H9 (cell line): Measurements from ENCODE around the gene TIMM10B. TPM values are rescaled to one million over a fixed set of nuclear protein-coding genes. Genes with fewer than 3 reads are reported as not detected.

Source experiments
- DNase-seq: peaks from one replicate; pipeline ENCODE4 v3.0.0-alpha.2; 2017
- H2AFZ ChIP-seq: one replicate; pipeline ENCODE4 v1.6.1; 2013; ENCODE audit warnings: mild to moderate bottlenecking, low read length, control low read depth, moderate library complexity
- H2AK5ac ChIP-seq: 2 replicates; pipeline ENCODE4 v1.6.1; 2013; ENCODE audit warnings: low read length, control low read depth, mixed read lengths; ENCODE audit not compliant: insufficient read length
- H2BK120ac ChIP-seq: one replicate; pipeline ENCODE4 v1.6.1; 2013; ENCODE audit warnings: low read depth, mild to moderate bottlenecking, low read length, control low read depth, inconsistent platforms; ENCODE audit not compliant: poor library complexity, severe bottlenecking
- H2BK12ac ChIP-seq: 2 replicates; pipeline ENCODE4 v1.6.1; 2013; ENCODE audit warnings: low read length, control low read depth, mixed read lengths, low read depth; ENCODE audit not compliant: insufficient read length
- H2BK15ac ChIP-seq: 2 replicates; pipeline ENCODE4 v1.6.1; 2013; ENCODE audit warnings: low read depth, low read length, control low read depth
- H2BK20ac ChIP-seq: one replicate; pipeline ENCODE4 v1.6.1; 2013; ENCODE audit warnings: low read depth, mild to moderate bottlenecking, low read length, control low read depth, inconsistent platforms; ENCODE audit not compliant: poor library complexity, severe bottlenecking
- H2BK5ac ChIP-seq: 2 replicates; pipeline ENCODE4 v1.6.1; 2013; ENCODE audit warnings: low read length, control low read depth, mixed read lengths; ENCODE audit not compliant: insufficient read length
- H3K14ac ChIP-seq: 2 replicates; pipeline ENCODE4 v1.6.1; 2013; ENCODE audit warnings: low read length, control low read depth; ENCODE audit not compliant: insufficient read depth
- H3K18ac ChIP-seq: 2 replicates; pipeline ENCODE4 v1.6.1; 2013; ENCODE audit warnings: low read depth, mild to moderate bottlenecking, mixed read lengths, low read length, control low read depth; ENCODE audit not compliant: insufficient read length
- H3K23ac ChIP-seq: 2 replicates; pipeline ENCODE4 v1.6.1; 2013; ENCODE audit warnings: low read length, control low read depth, mixed read lengths, low read depth; ENCODE audit not compliant: insufficient read length
- H3K23me2 ChIP-seq: 2 replicates; pipeline ENCODE4 v1.6.1; 2013; ENCODE audit warnings: low read depth, mild to moderate bottlenecking, mixed read lengths, low read length, control low read depth; ENCODE audit not compliant: insufficient read length, poor library complexity, severe bottlenecking
- H3K27ac ChIP-seq: 2 replicates; pipeline ENCODE4 v1.5.1; 2013; ENCODE audit warnings: low read length, control low read depth, mixed read lengths, low read depth; ENCODE audit not compliant: insufficient read length
- H3K27me3 ChIP-seq: 2 replicates; pipeline ENCODE4 v1.6.1; 2013; ENCODE audit warnings: low read length, control low read depth, inconsistent platforms; ENCODE audit not compliant: insufficient read depth
- H3K4ac ChIP-seq: 2 replicates; pipeline ENCODE4 v1.6.1; 2013; ENCODE audit warnings: low read depth, mild to moderate bottlenecking, control low read depth, inconsistent platforms, low read length, moderate library complexity
- H3K4me1 ChIP-seq: 2 replicates; pipeline ENCODE4 v1.6.1; 2013; ENCODE audit warnings: low read length, control low read depth, inconsistent platforms; ENCODE audit not compliant: insufficient read depth
- H3K4me2 ChIP-seq: 2 replicates; pipeline ENCODE4 v1.6.1; 2013; ENCODE audit warnings: low read length, control low read depth, mixed read lengths; ENCODE audit not compliant: insufficient read length, insufficient read depth
- H3K56ac ChIP-seq: 2 replicates; pipeline ENCODE4 v1.6.1; 2013; ENCODE audit warnings: low read depth, mild to moderate bottlenecking, mixed read lengths, low read length, control low read depth; ENCODE audit not compliant: insufficient read length
- H3K79me1 ChIP-seq: 2 replicates; pipeline ENCODE4 v1.6.1; 2013; ENCODE audit warnings: low read depth, mild to moderate bottlenecking, moderate library complexity, low read length, control low read depth, inconsistent platforms; ENCODE audit not compliant: insufficient read depth, poor library complexity, severe bottlenecking
- H3K79me2 ChIP-seq: 2 replicates; pipeline ENCODE4 v1.6.1; 2013; ENCODE audit warnings: low read length, control low read depth, inconsistent platforms; ENCODE audit not compliant: insufficient read depth
- H3K9ac ChIP-seq: 2 replicates; pipeline ENCODE4 v1.6.1; 2013; ENCODE audit warnings: low read length, control low read depth, mixed read lengths; ENCODE audit not compliant: insufficient read length; ENCODE audit errors: extremely low read depth
- H3K9me3 ChIP-seq: one replicate; pipeline ENCODE4 v1.6.1; 2013; ENCODE audit warnings: low read depth, low read length, inconsistent platforms; ENCODE audit not compliant: control insufficient read depth
- H3T11ph ChIP-seq: one replicate; pipeline ENCODE4 v1.6.1; 2013; ENCODE audit warnings: mild to moderate bottlenecking, low read length, control low read depth, inconsistent platforms
- H4K20me1 ChIP-seq: one replicate; pipeline ENCODE4 v1.6.1; 2013; ENCODE audit not compliant: control insufficient read depth, insufficient read length, insufficient read depth
- H4K5ac ChIP-seq: 2 replicates; pipeline ENCODE4 v1.6.1; 2013; ENCODE audit warnings: low read depth, mild to moderate bottlenecking, mixed read lengths, low read length, control low read depth; ENCODE audit not compliant: insufficient read length
- H4K8ac ChIP-seq: replicated peaks from 2 replicates; pipeline ENCODE4 v1.6.1; 2013; ENCODE audit warnings: low read length, control low read depth, mixed read lengths, low read depth; ENCODE audit not compliant: insufficient read length
- H4K91ac ChIP-seq: 2 replicates; pipeline ENCODE4 v1.6.1; 2013; ENCODE audit warnings: low read depth, mild to moderate bottlenecking, moderate library complexity, mixed read lengths, low read length, control low read depth; ENCODE audit not compliant: insufficient read length
- H3K27ac Mint-ChIP-seq, 3 experiments: 2 replicates in 2 of 3; 3 replicates in 1 of 3; pipeline ENCODE4 v1.8.0; 2020 to 2021; ENCODE audit warnings: mixed read lengths in 3 of 3, mild to moderate bottlenecking in 1 of 3, moderate library complexity in 1 of 3
- H3K27me3 Mint-ChIP-seq: 2 replicates; pipeline ENCODE4 v1.8.0; 2021; ENCODE audit warnings: low read depth, mild to moderate bottlenecking, moderate library complexity, mixed read lengths
- H3K36me3 Mint-ChIP-seq, 3 experiments: 2 replicates in 2 of 3; 3 replicates in 1 of 3; pipeline ENCODE4 v1.8.0; 2020 to 2021; ENCODE audit warnings: low read depth in 3 of 3, mixed read lengths in 3 of 3; ENCODE audit not compliant: insufficient read depth in 1 of 3
- H3K4me1 Mint-ChIP-seq, 2 experiments: 2 replicates each; pipeline ENCODE4 v1.8.0; 2020; ENCODE audit warnings: mixed read lengths in 2 of 2
- H3K4me3 Mint-ChIP-seq, 2 experiments: 2 replicates in 1 of 2; 3 replicates in 1 of 2; pipeline ENCODE4 v1.8.0; 2020 to 2021; ENCODE audit warnings: mild to moderate bottlenecking in 2 of 2, mixed read lengths in 2 of 2, moderate library complexity in 1 of 2
- H3K9me3 Mint-ChIP-seq, 2 experiments: 2 replicates in 1 of 2; 3 replicates in 1 of 2; pipeline ENCODE4 v1.8.0; 2020; ENCODE audit warnings: mild to moderate bottlenecking in 2 of 2, mixed read lengths in 2 of 2, moderate library complexity in 1 of 2
- CTCF ChIP-seq: fragments of 200-600 bp; sonication (generic); conservative IDR thresholded peaks from 3 replicates; pipeline ENCODE4 v1.8.0; 2021; ENCODE audit warnings: antibody characterized with exemption, mild to moderate bottlenecking
- WGBS: extraction: QIAGEN DNeasy Blood & Tissue Kit; methylation state at CpG from one replicate; pipeline ENCODE4 v1.1.7; 2013; ENCODE audit warnings: missing lambda C conversion rate, low lambda C conversion rate, mixed read lengths; ENCODE audit not compliant: insufficient read length; ENCODE audit errors: extremely low coverage; 5-methylcytosine and 5-hydroxymethylcytosine counted together
- total RNA-seq: library from RNA; stranded (reverse); gene quantifications from 2 replicates; pipeline ENCODE4 v1.2.1, GENCODE V29; 2021

The TIMM10B gene
- total RNA-seq, 1 experiment from 2014 or later, result 49.9 TPM

GRCh38 chr11:6433998-6434660 is 47.2 kb upstream of the TIMM10B start:
- Mint-ChIP-seq H3K36me3 (no peaks in the 10 kb centered on the region), H3K27me3 (peaks cover 2% of the 10 kb centered on the region; the same call in 1 of the 2 replicates), H3K4me3 (no peak overlapping the region), H3K27ac (no peak overlapping the region), H3K4me1 (no peaks in the 10 kb centered on the region), H3K9me3 (no peaks in the 10 kb centered on the region)
- no peak overlapping the region for H2BK20ac ChIP-seq
- H3K9me3 ChIP-seq, result no peaks in the 10 kb centered on the region
- no peak overlapping the region for H2AFZ ChIP-seq
- no peak overlapping the region for H3K9ac ChIP-seq
- no peak overlapping the region for H3K4ac ChIP-seq
- H2BK15ac ChIP-seq, result no peak overlapping the region
- H3T11ph ChIP-seq, result no peak overlapping the region
- H3K4me1 ChIP-seq, result no peaks in the 10 kb centered on the region
- DNase-seq, result no peak
- H3K23me2 ChIP-seq, result no peaks in the 10 kb centered on the region
- H3K23ac ChIP-seq, result no peak overlapping the region
- H4K8ac ChIP-seq, result no peak overlapping the region
- no peak overlapping the region for H3K4me2 ChIP-seq
- H3K14ac ChIP-seq, result no peak overlapping the region
- H3K79me2 ChIP-seq, result no peaks in the 10 kb centered on the region
- no peaks in the 10 kb centered on the region for H4K20me1 ChIP-seq
- no peak overlapping the region for H2AK5ac ChIP-seq
- no CpG with 5 or more reads among the region's 5 CpGs for WGBS
- no peak for TF ChIP-seq CTCF
- no peak overlapping the region for H2BK12ac ChIP-seq
- no peaks in the 10 kb centered on the region for H3K27me3 ChIP-seq
- H3K18ac ChIP-seq, result no peak overlapping the region
- H2BK120ac ChIP-seq, result no peak overlapping the region
- H2BK5ac ChIP-seq, result no peak overlapping the region
- no peak overlapping the region for H4K91ac ChIP-seq
- H3K79me1 ChIP-seq, result no peaks in the 10 kb centered on the region
- H4K5ac ChIP-seq, result no peak overlapping the region
- no peak overlapping the region for H3K27ac ChIP-seq
- H3K56ac ChIP-seq, result no peak overlapping the region
